ENCODE measurements around the gene SCAF8. TPM values are rescaled to one million over a fixed set of nuclear protein-coding genes. Genes with fewer than 3 reads are reported as not detected.

Gene SCAF8
- total RNA-seq, 1 donor from 2014 or later, result 76.7 TPM

DNA sequence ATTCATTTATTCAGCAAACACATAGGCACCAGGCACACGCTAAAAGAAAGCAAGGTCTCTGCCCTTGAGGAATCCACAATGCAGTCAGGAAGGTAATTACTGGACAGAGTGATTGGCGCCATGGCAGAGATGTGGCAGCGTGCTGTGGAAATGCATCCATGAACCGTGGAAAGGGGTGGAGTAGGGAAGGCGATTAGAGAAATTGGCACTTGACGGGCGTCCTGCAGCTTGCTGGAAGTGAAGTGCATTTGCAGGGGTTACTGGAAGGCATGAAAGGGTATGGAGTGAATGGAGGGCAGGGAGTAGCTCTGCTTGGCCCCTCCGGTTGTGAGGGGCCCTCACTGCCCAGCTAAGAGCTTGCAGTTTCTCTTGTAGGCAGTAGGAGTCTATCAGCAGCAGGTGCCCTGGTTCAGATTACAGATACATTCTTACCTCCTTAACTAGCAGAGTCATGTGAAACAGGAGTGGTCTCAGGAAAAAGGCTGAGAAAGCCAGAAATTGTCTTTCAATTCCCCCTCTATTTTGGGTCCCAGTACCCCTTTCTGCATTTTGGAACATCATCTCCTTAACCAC is 139.4 kb downstream of the SCAF8 start:
- TF ChIP-seq, protein P1, sequence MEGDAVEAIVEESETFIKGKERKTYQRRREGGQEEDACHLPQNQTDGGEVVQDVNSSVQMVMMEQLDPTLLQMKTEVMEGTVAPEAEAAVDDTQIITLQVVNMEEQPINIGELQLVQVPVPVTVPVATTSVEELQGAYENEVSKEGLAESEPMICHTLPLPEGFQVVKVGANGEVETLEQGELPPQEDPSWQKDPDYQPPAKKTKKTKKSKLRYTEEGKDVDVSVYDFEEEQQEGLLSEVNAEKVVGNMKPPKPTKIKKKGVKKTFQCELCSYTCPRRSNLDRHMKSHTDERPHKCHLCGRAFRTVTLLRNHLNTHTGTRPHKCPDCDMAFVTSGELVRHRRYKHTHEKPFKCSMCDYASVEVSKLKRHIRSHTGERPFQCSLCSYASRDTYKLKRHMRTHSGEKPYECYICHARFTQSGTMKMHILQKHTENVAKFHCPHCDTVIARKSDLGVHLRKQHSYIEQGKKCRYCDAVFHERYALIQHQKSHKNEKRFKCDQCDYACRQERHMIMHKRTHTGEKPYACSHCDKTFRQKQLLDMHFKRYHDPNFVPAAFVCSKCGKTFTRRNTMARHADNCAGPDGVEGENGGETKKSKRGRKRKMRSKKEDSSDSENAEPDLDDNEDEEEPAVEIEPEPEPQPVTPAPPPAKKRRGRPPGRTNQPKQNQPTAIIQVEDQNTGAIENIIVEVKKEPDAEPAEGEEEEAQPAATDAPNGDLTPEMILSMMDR (IDR thresholded peaks at IDR 0.05; ENCODE audit: unreplicated experiment), result no peak
- Mint-ChIP-seq H3K4me3 (no peak overlapping the region), H3K27ac (peak overlapping the region; percentile 47), H3K36me3 (no peaks in the 10 kb centered on the region), H3K4me1 (peaks cover 29% of the 10 kb centered on the region), H3K27me3 (ENCODE audit: low read depth) (no peaks in the 10 kb centered on the region), H3K9me3 (no peaks in the 10 kb centered on the region)
- DNase-seq (ENCODE audit: low spot score in 2 of 2, unreplicated experiment in 2 of 2), result no peak

- Mint-ChIP-seq H3K27me3 (ENCODE audit: low read depth) (no peaks in the 10 kb centered on the region), H3K36me3 (no peaks in the 10 kb centered on the region), H3K27ac (no peak overlapping the region), H3K9me3 (no peaks in the 10 kb centered on the region), H3K4me3 (no peak overlapping the region), H3K4me1 (peaks cover 32% of the 10 kb centered on the region)
- TF ChIP-seq, protein P1 (IDR thresholded peaks at IDR 0.05; ENCODE audit: unreplicated experiment), result no peak
- no peak for DNase-seq (ENCODE audit: low spot score in 2 of 2, unreplicated experiment in 2 of 2)
Measured at GRCh38 chr6:154873546-154873945, 140.3 kb downstream of the SCAF8 start.

GRCh38 chr6:154874773-154875592 is 141.8 kb downstream of the SCAF8 start:
- Mint-ChIP-seq H3K4me1 (peaks cover 32% of the 10 kb centered on the region), H3K4me3 (no peak overlapping the region), H3K27ac (peak overlapping the region; percentile 28), H3K9me3 (no peaks in the 10 kb centered on the region), H3K36me3 (no peaks in the 10 kb centered on the region), H3K27me3 (ENCODE audit: low read depth) (no peaks in the 10 kb centered on the region)
- TF ChIP-seq, protein P1 (IDR thresholded peaks at IDR 0.05; ENCODE audit: unreplicated experiment), result no peak
- no peak for DNase-seq (ENCODE audit: low spot score in 2 of 2, unreplicated experiment in 2 of 2)

GRCh38 chr6:154876486-154877280 is 143.5 kb downstream of the SCAF8 start:
- H3K4me3 Mint-ChIP-seq, result no peak overlapping the region
- no peaks in the 10 kb centered on the region for H3K27me3 Mint-ChIP-seq (ENCODE audit: low read depth)
- peaks cover 32% of the 10 kb centered on the region for H3K4me1 Mint-ChIP-seq
- peak overlapping the region; percentile 55 for H3K27ac Mint-ChIP-seq
- DNase-seq (ENCODE audit: low spot score in 2 of 2, unreplicated experiment in 2 of 2), result no peak
- TF ChIP-seq, protein P1 (IDR thresholded peaks at IDR 0.05; ENCODE audit: unreplicated experiment), result no peak
- no peaks in the 10 kb centered on the region for H3K36me3 Mint-ChIP-seq
- no peaks in the 10 kb centered on the region for H3K9me3 Mint-ChIP-seq

DNA sequence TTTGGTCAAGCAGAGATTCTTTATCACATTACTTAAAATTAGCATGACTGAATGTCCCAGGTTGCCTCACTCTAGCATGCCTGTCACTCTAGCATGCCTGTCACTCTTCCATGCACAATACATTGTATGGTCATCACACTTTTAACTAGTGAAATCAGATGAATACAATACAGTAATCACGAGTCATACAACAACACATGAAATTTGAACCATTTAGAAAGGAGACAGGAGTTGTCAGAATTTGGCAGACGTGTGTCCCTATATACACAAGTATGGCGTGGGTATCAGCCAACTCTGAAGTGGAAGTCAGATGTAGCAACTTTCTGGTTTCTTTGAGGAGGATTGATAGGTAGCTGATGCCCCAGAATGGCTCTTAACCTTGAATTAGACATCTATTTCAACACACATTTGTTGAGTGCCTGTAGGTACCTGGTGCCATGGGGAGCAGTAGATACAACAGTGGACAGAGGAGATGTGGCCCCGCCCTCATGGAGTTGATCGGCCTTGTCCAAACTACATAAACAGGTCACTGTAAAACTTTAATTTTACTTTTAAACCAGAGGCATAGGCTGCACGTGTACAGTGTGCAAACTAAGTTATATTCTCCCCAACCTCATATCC is 145.8 kb downstream of the SCAF8 start:
- Mint-ChIP-seq H3K36me3 (peaks cover 9% of the 10 kb centered on the region), H3K9me3 (no peaks in the 10 kb centered on the region), H3K27me3 (ENCODE audit: low read depth) (no peaks in the 10 kb centered on the region), H3K4me3 (no peak overlapping the region), H3K27ac (no peak overlapping the region), H3K4me1 (peaks cover 23% of the 10 kb centered on the region)
- TF ChIP-seq, protein P1 (IDR thresholded peaks at IDR 0.05; ENCODE audit: unreplicated experiment), result no peak
- no peak for DNase-seq (ENCODE audit: low spot score in 2 of 2, unreplicated experiment in 2 of 2)
